Peyer's patch (tissue), 4 donors: ENCODE results near the gene AK5.

Source experiments
- POLR2A ChIP-seq, 2 donors: fragments of 450-650 bp; IDR thresholded peaks; one replicate each; pipeline ENCODE4 v1.5.1; 2017; ENCODE audit warnings: antibody characterized with exemption in 2 of 2, mild to moderate bottlenecking in 2 of 2, moderate library complexity in 2 of 2
- TF ChIP-seq, protein P1 (sequence below), 6 experiments: fragments of 450-650 bp in 4 of 6; fragments of 200-600 bp in 2 of 6; sonication (generic) in 1 of 6; IDR thresholded peaks; one replicate each; pipeline ENCODE4 v1.5.1; 2017 to 2019; ENCODE audit warnings: antibody characterized with exemption in 6 of 6, mild to moderate bottlenecking in 3 of 6, moderate library complexity in 1 of 6

DNA sequence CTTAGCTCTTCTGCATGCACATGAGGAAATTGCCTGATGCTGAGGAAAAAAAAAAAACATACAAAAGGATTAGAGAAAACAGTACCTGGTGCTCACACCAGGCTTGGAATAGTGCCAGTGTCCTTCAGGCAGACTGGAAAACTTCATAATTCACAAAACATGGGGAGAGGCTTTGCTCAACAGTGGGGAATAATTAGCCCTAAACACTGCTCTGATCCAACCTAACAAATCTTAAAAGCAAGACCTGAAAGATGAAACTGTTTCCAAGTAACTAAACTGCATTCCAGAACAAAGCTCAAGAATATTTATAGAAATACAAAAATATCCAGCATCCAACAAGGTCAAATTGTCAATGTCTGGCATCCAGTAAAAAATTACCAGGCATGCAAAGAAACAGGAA is 124.8 kb downstream of the AK5 start:
- TF ChIP-seq, protein P1, sequence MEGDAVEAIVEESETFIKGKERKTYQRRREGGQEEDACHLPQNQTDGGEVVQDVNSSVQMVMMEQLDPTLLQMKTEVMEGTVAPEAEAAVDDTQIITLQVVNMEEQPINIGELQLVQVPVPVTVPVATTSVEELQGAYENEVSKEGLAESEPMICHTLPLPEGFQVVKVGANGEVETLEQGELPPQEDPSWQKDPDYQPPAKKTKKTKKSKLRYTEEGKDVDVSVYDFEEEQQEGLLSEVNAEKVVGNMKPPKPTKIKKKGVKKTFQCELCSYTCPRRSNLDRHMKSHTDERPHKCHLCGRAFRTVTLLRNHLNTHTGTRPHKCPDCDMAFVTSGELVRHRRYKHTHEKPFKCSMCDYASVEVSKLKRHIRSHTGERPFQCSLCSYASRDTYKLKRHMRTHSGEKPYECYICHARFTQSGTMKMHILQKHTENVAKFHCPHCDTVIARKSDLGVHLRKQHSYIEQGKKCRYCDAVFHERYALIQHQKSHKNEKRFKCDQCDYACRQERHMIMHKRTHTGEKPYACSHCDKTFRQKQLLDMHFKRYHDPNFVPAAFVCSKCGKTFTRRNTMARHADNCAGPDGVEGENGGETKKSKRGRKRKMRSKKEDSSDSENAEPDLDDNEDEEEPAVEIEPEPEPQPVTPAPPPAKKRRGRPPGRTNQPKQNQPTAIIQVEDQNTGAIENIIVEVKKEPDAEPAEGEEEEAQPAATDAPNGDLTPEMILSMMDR (IDR thresholded peaks at IDR 0.05) = no peak
- TF ChIP-seq POLR2A (IDR thresholded peaks at IDR 0.05) = no peak
